NCI-H2227 treated with DMSO at 0.1 percent for 48 hours (cell line): ENCODE measurements around the gene SYNE2.

Experiments
- DNase-seq: peaks from one replicate; lab custom pipeline; 2025; lab: John Stamatoyannopoulos, UW

The SYNE2 gene

GRCh38 chr14:63908667-63909264 is 56.0 kb downstream of the SYNE2 start:
- DNase-seq: no peak

GRCh38 chr14:63909984-63910383 is 57.2 kb downstream of the SYNE2 start:
- no peak for DNase-seq

DNA sequence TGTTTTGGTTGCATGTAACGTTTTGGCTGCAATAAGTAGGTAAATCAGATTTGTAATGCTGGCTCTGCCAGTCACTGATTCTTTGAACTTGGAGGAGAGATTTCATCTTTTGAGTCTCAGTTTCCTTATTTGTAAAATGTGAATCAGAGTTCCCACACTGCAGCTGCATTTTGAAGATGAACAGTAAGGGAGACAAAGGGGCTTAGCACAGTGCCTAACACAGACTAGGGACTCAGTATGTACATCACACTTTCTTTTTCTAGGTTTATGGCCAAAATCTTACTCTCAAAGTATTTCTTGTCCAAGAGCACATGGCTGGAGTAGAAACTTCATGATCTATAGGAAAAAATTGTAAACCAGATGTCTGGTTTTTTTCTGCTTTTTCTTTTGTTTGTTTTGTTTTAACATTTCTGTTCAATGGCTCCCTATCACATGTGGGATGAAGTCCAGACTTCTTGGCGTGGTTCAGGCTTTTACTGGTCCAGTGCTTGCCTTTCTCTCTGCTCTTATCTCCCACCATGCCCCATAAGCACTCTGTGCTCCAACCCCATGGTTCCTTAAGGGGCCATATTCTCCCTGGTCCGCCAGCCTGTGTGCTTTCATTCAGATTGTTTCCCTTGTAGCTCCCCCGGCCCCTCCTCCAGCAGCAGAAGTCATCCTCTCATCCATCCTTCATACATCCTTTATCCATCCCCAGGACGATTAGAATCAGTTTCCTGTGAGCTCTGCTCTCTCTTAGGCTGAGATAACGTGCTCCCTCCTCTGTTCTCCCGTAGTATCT is 58.0 kb downstream of the SYNE2 start:
- DNase-seq: no peak

GRCh38 chr14:63911404-63911803 is 58.6 kb downstream of the SYNE2 start:
- no peak for DNase-seq

GRCh38 chr14:63912286-63912685 is 59.5 kb downstream of the SYNE2 start:
- DNase-seq: no peak

DNA sequence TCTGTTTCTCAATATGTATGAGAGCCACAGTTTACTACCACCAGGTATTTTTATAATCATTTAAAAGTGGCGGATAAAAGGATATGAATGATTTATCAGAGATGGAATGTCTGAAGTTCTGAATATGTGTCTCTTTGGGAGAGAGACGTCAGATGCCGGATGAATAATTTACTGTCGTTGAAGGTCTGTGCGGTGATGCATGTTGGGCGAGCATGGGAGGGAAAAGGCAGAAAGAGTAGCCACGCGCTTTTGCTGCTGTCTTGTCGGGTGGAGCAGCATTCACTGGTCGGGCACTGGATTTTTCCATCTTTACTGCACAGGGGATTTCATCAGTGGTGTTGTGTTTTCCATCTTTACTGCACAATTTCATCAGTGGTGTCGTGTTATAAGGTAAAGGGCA is 65.6 kb downstream of the SYNE2 start:
- DNase-seq: no peak

DNA sequence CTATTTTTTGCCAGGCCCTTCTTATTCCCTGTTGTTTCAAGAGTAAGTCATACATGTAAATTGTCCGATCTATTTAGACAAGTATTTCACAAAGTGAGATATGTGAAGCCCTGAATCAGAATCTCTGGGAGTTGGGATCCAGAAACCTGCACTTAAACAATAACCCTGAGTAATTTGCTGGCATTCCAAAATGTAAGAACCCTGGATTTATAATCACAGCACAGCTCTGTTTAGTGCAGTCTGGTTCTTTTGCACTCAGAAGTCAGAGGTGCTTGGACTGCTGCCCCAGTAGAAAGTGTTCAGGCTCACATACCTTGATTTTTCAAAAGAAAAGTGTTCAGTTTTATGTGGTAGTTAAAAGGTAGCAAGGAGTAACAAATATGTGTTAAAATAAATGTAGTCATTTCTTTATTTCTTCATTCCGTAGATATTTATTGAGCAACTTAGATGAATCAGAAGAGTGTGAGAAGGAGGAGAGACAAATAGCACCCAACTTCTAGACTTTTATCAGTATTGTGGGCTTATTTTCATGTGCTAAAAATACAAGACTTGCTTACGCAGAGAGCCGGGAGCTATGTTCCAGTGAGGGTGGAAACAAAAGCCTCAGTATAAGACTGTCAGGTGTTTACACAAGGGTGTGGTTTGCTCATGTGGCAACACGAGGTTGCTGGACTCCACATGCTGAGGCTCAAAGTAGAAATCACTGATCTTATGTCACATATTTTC is 70.1 kb downstream of the SYNE2 start:
- DNase-seq: no peak

DNA sequence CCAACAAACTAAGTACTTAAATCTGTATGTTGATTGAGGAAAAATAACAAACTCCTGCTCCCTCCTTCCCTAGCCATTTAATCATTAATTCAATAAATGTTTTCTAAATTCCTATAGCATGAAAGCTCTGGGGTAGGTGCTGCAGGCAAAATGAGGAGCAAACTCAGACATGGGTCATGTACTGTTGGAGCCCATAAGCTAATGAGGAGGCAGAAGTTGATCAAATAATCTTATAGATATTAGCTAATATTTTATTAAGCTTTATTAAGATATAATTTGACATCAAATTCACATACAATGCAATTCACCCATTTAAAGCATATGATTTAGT is 70.6 kb downstream of the SYNE2 start:
- no peak for DNase-seq

GRCh38 chr14:63924375-63924774 is 71.6 kb downstream of the SYNE2 start:
- DNase-seq: no peak

- no peak for DNase-seq
These were observed 73.8 kb downstream of the SYNE2 start for GRCh38 chr14:63926641-63927040.

DNA sequence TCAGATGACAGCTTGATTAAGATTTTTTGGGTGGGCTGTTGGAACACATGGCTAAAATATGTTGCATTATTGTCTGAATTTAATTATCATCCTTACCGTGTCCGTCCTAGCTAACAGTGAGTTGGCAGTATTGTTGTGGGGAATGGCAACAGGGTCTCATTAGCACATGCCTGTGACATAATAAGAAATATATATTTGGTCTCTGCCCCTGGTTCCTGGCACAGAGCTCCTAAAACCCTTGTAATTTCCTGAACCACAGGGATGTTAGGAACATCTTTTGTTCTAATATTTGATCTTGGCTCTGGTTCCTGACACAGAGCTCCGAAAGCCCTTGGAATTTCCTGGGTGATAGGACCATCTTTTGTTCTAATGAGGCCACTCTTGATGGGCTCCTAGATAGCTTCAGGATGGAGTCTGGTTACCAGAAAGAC is 76.0 kb downstream of the SYNE2 start:
- DNase-seq: no peak

DNA sequence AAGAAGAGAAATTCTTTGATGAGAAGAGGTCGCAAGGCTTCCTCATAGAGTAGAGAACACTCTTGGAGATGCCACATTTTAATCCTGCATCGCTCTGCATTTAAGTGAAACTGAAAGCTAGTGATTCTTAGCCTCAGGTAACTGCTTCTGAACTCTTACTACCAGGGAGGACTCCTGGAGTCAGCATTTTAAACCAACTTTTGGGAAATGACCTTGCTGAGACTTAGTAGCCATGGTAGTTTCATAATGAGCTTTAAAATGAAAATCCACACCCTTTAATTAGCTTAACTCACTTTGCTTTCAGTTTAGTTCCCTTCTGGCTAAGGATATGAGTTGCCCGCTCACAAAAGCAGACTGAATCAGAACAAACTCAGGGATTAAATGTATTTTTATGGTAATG is 80.3 kb downstream of the SYNE2 start:
- no peak for DNase-seq

- DNase-seq: no peak
These were observed 80.9 kb downstream of the SYNE2 start for GRCh38 chr14:63933711-63934110.

DNA sequence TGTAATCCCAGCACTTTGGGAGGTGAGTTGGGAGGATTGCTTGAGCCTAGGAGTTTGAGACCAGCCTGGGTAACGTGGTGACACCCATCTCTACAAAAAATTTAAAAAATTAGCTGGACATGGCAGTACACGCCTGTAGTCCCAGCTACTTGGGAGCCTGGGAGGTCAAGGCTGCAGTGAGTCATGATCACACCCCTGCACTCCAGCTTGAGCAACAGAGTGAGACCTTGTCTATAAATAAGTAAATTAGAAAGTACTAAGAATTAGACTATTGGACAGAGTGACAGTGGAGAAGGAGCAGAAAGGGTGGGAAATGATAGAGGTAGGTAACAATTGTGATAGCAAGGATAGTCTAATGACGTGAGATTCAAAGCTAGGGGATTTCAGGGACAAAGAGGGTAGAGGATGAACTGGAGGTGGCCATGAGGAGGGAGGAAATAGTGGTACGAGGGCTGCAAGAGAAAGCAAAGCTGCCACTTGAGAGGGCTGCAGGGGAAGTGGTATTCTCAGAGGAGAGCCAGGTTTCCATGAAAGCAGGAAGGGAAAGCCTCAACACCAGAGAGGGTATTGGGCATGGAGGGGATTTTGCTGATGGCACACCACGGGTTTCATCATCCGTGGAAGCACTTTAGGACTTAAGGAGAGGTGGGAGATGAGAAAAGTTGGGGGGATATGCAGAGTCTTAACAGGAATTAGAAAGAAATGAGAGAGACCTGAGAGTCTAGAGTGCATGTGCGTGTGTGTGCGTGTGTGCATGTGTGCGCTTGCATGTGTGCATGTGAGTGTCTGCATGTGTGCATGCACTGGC is 85.6 kb downstream of the SYNE2 start:
- no peak for DNase-seq

DNA sequence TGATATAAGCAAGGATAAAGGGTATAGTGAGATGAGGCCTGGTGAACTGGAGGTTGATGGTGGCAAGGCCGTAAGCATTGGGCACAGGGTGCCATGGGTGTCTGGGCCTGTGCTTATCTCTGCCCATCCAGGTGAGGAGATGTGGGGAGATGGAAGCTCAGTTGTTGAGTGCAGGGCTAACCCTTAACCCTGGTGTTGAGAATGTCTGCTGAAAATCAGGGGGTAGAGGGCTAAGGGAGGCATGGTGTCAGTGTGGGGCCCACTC is 86.1 kb downstream of the SYNE2 start:
- no peak for DNase-seq

DNA sequence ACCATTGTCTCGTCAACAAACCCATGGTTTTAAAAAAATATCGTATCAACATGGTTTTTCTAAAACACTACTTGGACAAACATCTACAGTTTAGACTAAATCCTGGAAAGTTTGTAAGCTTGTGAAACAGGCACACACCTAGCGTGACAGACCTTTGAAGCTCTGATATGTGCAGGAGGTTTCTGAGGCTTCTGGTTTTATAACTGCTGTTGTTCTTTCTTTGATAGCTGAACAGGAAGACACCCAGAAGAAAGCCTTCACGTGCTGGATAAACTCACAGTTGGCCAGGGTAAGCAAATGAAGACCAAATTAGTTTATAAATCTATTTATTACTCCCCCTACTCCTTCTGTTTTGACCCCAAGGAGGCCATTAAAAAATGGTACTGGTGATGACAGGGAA is 87.6 kb downstream of the SYNE2 start:
- DNase-seq: no peak

GRCh38 chr14:63941023-63941422 is 88.2 kb downstream of the SYNE2 start:
- no peak for DNase-seq

DNA sequence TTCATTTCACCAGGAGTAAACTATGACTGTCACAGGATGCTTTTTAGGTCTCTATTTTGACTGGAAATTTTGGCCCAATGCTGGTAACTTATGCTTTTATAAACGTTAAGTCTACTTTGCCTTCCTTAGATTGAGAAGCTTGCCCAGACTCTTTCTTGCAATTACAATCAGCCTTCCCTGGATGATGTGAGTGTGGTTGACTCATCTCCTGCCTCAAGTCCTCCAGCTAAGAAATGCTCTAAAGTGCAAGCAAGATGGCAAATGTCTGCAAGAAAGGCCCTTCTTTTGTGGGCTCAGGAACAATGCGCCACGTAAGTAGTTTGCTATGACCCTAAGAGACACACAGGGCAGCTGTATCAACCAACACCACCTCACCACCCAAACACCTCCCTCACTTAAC is 96.9 kb downstream of the SYNE2 start:
- no peak for DNase-seq

DNA sequence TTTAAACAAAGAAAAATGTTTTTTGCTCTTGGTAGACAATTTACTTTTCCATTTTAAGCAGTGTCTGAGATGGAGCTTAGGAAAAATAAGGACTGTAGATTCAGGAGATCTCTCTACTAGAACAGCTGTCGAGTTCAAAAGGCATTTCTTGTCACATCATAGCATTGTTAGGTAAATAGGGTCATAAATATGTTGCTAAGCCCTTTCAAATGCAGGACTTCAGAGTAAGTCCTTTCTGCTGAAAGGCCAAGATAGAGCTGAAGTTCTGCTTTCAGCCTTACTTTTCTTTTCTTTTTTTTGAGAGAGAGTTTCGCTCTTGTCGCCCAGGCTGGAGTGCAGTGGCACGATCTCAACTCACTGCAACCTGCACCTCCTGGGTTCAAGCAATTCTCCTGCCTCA is 98.2 kb downstream of the SYNE2 start:
- no peak for DNase-seq

DNA sequence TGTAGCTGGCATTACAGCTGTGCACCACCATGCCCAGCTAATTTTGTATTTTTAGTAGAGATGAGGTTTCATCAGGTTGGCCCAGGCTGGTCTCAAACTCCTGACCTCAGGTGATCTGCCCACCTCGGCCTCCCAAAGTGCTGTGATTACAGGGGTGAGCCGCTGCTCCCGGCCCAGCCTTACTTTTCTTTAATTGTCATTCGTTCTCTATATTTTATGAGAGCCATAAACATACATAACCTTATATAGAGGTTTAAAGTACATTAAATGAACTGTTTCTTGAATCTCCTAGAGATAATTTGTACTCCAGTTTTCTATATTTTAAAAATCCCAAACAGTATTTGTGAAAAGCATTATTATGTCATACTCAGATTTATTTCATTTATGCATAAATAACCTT is 98.6 kb downstream of the SYNE2 start:
- DNase-seq: no peak

DNA sequence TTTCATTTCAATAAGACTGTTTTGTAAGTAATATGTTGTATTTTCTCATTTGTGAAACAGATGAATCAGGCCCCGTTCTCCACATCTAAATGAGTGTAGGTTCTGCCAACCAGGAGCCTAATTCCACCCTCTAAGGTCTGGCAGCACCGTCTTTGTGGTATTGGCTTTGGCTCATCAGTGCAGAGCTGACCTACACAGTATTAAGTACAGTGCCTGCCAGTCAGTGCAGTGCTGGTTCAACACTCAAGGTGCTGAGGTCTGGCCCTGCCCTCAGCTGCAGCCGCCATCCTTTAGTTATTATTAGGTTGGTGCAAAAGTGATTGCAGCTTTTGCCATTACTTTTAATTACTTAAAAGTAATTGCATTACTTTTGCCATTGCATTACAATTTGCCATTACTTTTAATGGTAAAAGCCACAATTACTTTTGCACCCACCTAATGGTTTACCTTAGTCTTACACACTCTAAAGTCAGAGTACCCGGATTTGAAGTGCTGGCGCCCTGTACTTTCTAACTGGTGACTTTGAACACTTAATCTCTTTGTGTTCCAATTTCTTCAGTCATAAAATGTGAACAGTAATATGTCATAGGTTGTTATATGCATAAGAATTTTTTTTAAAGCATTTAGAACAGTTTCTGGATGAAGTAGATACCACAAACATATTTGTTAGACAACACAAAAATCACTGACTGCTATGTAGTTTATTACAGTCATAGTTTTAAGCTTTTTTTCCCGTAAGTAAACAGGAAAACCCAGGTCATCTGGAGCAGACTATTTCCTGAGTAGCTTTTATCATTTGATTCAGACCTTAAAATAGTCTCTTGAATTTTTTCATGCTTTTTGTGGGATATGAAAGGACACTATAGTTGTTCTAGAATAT is 99.5 kb downstream of the SYNE2 start:
- no peak for DNase-seq

GRCh38 chr14:63952933-63953437 is 100.2 kb downstream of the SYNE2 start:
- no peak for DNase-seq
